ENCODE measurements around the gene SMIM23. TPM values are rescaled to one million over a fixed set of nuclear protein-coding genes. Genes with fewer than 3 reads are reported as not detected.

SMIM23 gene
- total RNA-seq, 1 donor from 2014 or later: not detected

DNA sequence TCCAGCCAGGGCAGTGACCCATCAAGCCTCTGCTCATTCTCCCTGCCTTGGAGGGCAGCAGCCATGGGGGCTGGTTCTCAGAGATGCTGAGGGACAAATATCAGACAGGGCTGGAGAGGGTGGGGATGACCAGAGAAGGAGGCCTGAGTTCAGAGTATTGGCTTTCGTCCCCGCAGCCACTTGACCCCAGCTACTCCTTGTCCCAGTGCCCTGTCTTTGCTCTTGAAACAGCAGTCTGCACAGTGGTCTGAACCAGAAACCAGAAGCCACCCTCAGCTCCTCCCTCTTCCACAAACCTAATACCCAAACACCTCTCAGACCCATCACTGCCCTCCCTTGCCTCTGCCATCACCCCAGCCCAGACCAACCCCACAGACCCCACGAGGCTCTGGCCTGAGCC lies 36.3 kb upstream of the SMIM23 start:
- no peaks in the 10 kb centered on the region for H3K9me3 Mint-ChIP-seq
- no peaks in the 10 kb centered on the region for H3K4me1 Mint-ChIP-seq
- peaks cover 5% of the 10 kb centered on the region for H3K27me3 Mint-ChIP-seq (ENCODE audit: low read depth)
- no peak for DNase-seq (ENCODE audit: low spot score in 2 of 2, unreplicated experiment in 2 of 2)
- H3K36me3 Mint-ChIP-seq: no peaks in the 10 kb centered on the region
- H3K4me3 Mint-ChIP-seq: no peak overlapping the region
- TF ChIP-seq CTCF (IDR thresholded peaks at IDR 0.05; ENCODE audit: unreplicated experiment): no peak
- H3K27ac Mint-ChIP-seq: no peak overlapping the region

DNA sequence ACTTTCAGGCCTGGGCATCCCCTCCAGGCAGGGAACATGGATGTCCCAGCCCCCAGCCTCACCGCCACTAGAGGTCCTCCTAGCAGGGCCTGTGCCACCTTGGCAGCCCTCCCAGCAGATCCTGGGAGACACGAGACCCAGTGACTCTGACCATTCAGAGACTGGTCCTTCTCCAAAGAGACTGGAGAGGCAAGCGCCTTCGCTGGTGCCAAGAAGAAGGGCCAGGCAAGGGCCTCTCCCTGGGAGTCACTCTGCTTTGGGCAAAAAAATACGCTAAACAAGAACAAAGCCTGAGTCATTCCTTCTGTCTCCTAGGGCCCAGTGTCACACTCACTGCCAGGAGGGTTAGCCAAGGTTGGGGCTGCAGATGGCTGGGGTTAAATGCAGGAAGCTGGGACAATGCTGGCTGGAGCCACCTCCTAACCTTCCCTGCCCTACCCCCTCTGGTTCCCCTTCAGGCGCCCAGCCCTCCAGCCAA lies 35.3 kb upstream of the SMIM23 start:
- no peak for TF ChIP-seq CTCF (IDR thresholded peaks at IDR 0.05; ENCODE audit: unreplicated experiment)
- Mint-ChIP-seq H3K27me3 (ENCODE audit: low read depth) (no peaks in the 10 kb centered on the region), H3K4me1 (no peaks in the 10 kb centered on the region), H3K9me3 (no peaks in the 10 kb centered on the region), H3K27ac (no peak overlapping the region), H3K4me3 (no peak overlapping the region), H3K36me3 (no peaks in the 10 kb centered on the region)
- no peak for DNase-seq (ENCODE audit: low spot score in 2 of 2, unreplicated experiment in 2 of 2)

GRCh38 chr5:171755354-171755821 lies 30.2 kb upstream of the SMIM23 start:
- TF ChIP-seq CTCF (IDR thresholded peaks at IDR 0.05; ENCODE audit: unreplicated experiment): no peak
- no peak overlapping the region for H3K27ac Mint-ChIP-seq
- H3K27me3 Mint-ChIP-seq (ENCODE audit: low read depth): no peaks in the 10 kb centered on the region
- H3K9me3 Mint-ChIP-seq: peaks cover 4% of the 10 kb centered on the region
- no peak overlapping the region for H3K4me3 Mint-ChIP-seq
- no peak for DNase-seq (ENCODE audit: low spot score in 2 of 2, unreplicated experiment in 2 of 2)
- H3K36me3 Mint-ChIP-seq: no peaks in the 10 kb centered on the region
- no peaks in the 10 kb centered on the region for H3K4me1 Mint-ChIP-seq

DNA sequence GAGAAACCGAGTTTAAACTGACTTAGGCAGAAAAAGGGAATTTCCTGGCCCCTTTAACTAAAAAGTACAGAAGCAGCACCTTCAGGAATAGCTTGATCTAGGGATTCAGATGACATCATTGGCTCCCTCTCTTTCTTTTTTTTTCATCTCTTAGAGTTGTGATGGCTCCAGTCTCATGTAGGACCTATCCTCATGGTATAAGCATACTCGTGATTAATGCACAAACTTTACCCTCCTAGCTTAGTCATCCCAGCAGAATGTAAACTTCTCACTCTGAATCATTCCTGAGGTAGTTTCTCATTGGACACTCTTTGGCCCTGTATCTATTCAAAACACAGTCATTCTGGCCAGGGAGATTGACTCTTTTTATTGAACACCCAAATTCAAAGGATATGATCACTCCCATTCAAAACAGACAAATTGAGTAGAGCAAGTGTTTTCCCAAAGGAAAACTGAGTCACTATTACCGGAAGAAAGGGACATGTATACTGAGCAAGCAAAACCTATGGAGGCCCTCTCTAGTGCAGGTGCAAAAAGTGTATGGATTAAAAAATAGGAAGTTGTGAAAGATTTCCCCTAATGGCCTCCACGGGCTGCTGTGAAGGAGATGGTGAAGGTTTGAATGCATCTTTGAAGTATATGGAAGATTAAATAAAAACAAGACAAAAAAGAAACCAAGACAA lies 27.6 kb upstream of the SMIM23 start:
- H3K36me3 Mint-ChIP-seq: no peaks in the 10 kb centered on the region
- no peak for DNase-seq (ENCODE audit: low spot score in 2 of 2, unreplicated experiment in 2 of 2)
- no peak overlapping the region for H3K27ac Mint-ChIP-seq
- TF ChIP-seq CTCF (IDR thresholded peaks at IDR 0.05; ENCODE audit: unreplicated experiment): no peak
- no peaks in the 10 kb centered on the region for H3K4me1 Mint-ChIP-seq
- H3K27me3 Mint-ChIP-seq (ENCODE audit: low read depth): no peaks in the 10 kb centered on the region
- H3K4me3 Mint-ChIP-seq: no peak overlapping the region
- peaks cover 4% of the 10 kb centered on the region for H3K9me3 Mint-ChIP-seq

- Mint-ChIP-seq H3K9me3 (peaks cover 4% of the 10 kb centered on the region), H3K27me3 (ENCODE audit: low read depth) (peaks cover 1% of the 10 kb centered on the region), H3K4me1 (no peaks in the 10 kb centered on the region), H3K36me3 (no peaks in the 10 kb centered on the region), H3K27ac (no peak overlapping the region), H3K4me3 (no peak overlapping the region)
- no peak for TF ChIP-seq CTCF (IDR thresholded peaks at IDR 0.05; ENCODE audit: unreplicated experiment)
- DNase-seq (ENCODE audit: low spot score in 2 of 2, unreplicated experiment in 2 of 2): no peak
Measured at GRCh38 chr5:171759777-171760176, 25.8 kb upstream of the SMIM23 start.
